H54 (cell line): ENCODE measurements around the gene PAM16.
"Not testable (repeated sequence)": the region's sequence is repeated elsewhere in the genome, so short reads cannot be mapped to it uniquely, and the experiment has no call there.

Source experiments
- DNase-seq: peaks from one replicate; pipeline ENCODE4 v3.0.0; 2011; ENCODE audit warnings: low spot score, mixed read lengths; ENCODE audit not compliant: insufficient read length
- FAIRE-seq: peaks from 3 replicates; lab custom pipeline; 2011; peaks lifted over from hg19 to GRCh38; lab: Jason Lieb, UNC
- POLR2A ChIP-seq: IDR thresholded peaks from 2 replicates; pipeline ENCODE4 v1.6.1; 2011; ENCODE audit warnings: low read depth, mild to moderate bottlenecking, low read length

PAM16 gene

GRCh38 chr16:4342866-4343744, 8.0 kb downstream of the PAM16 start:
- FAIRE-seq, result no peak
- DNase-seq, result no peak
- no peak for TF ChIP-seq POLR2A

DNA sequence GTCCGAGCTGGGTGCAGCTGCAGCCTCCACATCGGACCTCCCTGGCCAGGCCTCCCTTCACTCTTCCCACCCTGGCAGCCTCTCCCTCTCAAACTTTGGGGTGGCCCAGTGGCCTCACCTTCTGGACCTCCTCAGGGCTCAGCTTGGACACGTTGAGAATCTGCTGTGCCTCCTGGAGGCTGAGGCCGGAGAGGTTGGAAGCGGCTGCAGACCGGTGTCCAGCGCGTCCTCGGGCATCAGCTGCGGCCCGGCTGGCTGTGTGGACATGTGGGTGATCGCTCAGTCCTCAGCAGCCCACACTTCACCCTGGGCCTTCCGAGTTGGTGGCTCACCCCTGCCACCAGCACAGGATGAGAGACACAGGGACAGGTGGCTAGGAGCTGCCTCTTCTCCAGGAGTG, 9.9 kb downstream of the PAM16 start:
- no peak for TF ChIP-seq POLR2A
- DNase-seq (no peak), FAIRE-seq (no peak)

- TF ChIP-seq POLR2A, result no peak
- FAIRE-seq, result no peak
These were observed 10.7 kb downstream of the PAM16 start for GRCh38 chr16:4340443-4340842.

GRCh38 chr16:4339909-4340308, 11.2 kb downstream of the PAM16 start:
- TF ChIP-seq POLR2A, result no peak
- no peak for DNase-seq
- no peak for FAIRE-seq

More at GRCh38 chr16:4340443-4340842, 10.7 kb downstream of the PAM16 start:
- DNase-seq, result no peak

- FAIRE-seq (no peak), DNase-seq (no peak)
- no peak for TF ChIP-seq POLR2A
These were observed 11.7 kb downstream of the PAM16 start for GRCh38 chr16:4339455-4339854.

DNA sequence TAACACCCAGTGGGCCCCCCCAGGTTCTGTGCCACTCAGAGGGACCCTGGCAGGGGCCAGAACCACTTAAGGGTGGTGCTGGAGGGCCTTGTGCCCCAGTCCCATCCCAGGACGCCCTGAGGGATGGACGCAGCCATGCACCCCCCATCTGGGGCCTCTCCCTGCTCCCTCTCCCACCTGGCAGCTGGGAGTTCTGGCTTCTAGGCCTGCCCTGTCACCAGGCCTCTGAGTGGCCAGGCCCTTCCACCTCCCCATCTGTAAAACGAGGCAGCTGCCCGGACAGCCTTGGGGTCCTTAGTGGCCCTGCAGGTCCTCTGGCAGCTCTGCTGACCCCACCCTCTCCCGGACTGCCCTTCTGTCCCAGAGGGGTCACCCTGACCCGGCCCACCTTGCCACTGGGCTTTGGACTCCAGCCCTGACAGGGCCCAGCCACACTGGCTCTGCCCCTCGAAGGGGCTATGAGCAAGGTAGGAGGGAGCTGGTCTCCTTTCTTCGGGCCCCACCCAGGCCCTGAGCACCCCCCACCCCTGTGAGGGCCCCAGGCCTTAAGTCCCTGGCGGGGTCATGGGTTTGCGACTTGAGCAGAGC, 12.3 kb downstream of the PAM16 start:
- DNase-seq (no peak), FAIRE-seq (no peak)
- TF ChIP-seq POLR2A, result no peak

DNA sequence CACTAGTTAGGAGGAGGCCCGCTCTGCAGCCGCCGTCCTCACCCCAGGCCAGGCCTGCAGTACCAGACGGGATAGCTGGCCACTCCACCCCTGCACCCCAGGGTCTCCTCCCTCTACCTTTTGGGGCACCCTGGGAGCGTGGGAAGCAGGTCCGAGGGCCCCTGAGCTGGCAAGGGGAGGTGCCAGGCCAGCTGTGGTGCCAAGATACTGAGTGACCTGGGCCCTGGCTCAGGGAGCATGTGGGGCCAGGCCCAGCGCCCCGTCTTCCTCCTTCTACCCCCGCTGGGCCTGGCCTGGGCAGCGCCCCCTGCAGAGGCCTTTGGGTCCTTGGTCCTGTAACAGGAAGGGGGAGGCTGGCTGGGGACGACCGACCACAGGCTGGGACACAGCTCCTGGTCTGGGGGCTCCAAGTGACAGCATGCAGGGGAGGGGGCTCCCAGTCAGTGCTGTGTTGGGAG, 13.0 kb downstream of the PAM16 start:
- no peak for TF ChIP-seq POLR2A
- DNase-seq (no peak), FAIRE-seq (no peak)

DNA sequence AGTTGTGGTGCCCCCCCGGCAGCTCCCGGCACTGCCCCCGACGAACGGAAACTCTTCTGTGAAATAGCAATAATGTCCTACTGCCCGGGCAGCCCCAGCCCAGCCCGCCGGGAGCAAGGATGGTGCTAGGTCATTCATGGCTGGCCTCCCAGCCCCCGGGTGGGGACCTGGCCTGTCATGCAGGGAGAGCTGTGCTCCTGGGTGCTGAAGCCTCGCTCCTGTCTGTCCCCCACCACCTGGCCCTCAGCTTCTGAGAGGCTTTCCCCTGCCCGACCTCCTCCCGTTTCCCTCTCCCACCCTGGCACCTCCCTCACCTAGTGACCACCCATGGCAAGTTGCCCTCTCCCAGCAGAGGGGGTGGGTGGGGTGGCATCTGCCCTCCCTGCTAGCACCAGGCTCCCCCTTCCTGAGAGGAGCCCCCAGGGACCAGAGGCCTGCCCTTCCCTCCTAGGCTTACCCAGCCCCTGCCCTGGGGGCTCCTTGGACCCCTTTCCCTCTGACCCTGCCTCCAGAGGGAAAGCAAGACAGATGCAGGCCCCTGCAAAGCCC, 13.5 kb downstream of the PAM16 start:
- no peak for FAIRE-seq
- TF ChIP-seq POLR2A, result no peak
- no peak for DNase-seq

DNA sequence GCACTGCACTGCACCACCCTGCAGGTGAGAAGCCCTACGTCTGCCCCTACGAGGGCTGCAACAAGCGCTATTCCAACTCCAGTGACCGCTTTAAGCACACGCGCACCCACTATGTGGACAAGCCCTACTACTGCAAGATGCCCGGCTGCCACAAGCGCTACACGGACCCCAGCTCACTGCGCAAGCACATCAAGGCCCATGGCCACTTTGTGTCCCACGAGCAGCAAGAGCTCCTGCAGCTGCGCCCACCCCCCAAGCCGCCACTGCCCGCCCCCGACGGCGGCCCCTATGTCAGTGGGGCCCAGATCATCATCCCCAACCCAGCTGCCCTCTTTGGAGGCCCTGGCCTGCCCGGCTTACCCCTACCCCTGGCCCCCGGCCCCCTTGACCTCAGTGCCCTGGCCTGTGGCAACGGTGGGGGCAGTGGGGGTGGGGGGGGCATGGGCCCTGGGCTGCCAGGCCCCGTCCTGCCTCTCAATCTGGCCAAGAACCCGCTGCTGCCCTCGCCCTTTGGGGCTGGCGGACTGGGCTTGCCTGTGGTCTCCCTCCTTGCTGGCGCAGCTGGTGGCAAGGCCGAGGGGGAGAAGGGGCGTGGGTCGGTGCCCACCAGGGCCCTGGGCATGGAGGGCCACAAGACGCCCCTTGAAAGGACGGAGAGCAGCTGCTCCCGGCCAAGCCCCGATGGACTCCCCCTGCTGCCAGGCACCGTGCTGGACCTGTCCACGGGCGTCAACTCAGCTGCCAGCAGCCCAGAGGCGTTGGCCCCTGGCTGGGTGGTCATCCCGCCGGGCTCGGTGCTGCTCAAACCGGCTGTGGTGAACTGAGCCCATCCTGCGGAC, 14.2 kb downstream of the PAM16 start:
- DNase-seq (no peak), FAIRE-seq (no peak)
- TF ChIP-seq POLR2A, result no peak

- no peak for FAIRE-seq
- TF ChIP-seq POLR2A, result no peak
- DNase-seq, result no peak
These were observed 16.2 kb downstream of the PAM16 start for GRCh38 chr16:4334724-4335495.

- not testable (repeated sequence) for FAIRE-seq, DNase-seq
These were observed 17.4 kb downstream of the PAM16 start for GRCh38 chr16:4333714-4334113.

GRCh38 chr16:4333308-4333638, 17.8 kb downstream of the PAM16 start:
- no peak for TF ChIP-seq POLR2A
- FAIRE-seq, result no peak
- DNase-seq, result no peak
